NCI-H2081 (cell line): ENCODE measurements around the gene RDH5.

ENCODE experiments used
- DNase-seq, 2 experiments: peaks; one replicate each; lab custom pipeline; 2025; lab: John Stamatoyannopoulos, UW

Gene RDH5

GRCh38 chr12:55712700-55713415 lies 7.3 kb upstream of the RDH5 start:
- no peak for DNase-seq

- DNase-seq, result no peak
Observed at GRCh38 chr12:55713721-55714120, 6.5 kb upstream of the RDH5 start.

GRCh38 chr12:55715169-55715764 lies 4.9 kb upstream of the RDH5 start:
- no peak for DNase-seq

GRCh38 chr12:55715833-55716581 lies 4.2 kb upstream of the RDH5 start, which contains the start of gene BLOC1S1:
TSS of gene BLOC1S1 (plus strand) at chr12:55716046. CDS start at chr12:55716052, 6 bp downstream.
- peak; percentile 87 to 95 for DNase-seq

- no peak for DNase-seq
Observed at GRCh38 chr12:55716582-55716957, 3.6 kb upstream of the RDH5 start.

GRCh38 chr12:55717011-55718007 lies 2.9 kb upstream of the RDH5 start:
- DNase-seq, result peak in 1 of 2 experiments; percentile 27

- no peak for DNase-seq
Observed at GRCh38 chr12:55718015-55718414, 2.2 kb upstream of the RDH5 start.

- DNase-seq, result no peak
Observed at GRCh38 chr12:55718624-55719275, 1.4 kb upstream of the RDH5 start.

GRCh38 chr12:55719371-55719770 lies 822 bp upstream of the RDH5 start:
- DNase-seq, result no peak

GRCh38 chr12:55720894-55721444 lies 776 bp downstream of the RDH5 start:
- DNase-seq, result peak in 1 of 2 experiments; percentile 10

- DNase-seq, result no peak
Observed at GRCh38 chr12:55721601-55722213, 1.5 kb downstream of the RDH5 start.

- DNase-seq, result no peak
Observed at GRCh38 chr12:55722948-55723347, 2.8 kb downstream of the RDH5 start.

GRCh38 chr12:55723516-55724225 lies 3.5 kb downstream of the RDH5 start:
- DNase-seq, result no peak

- peak; percentile 33 to 47 for DNase-seq
Observed at GRCh38 chr12:55724226-55724939, 4.2 kb downstream of the RDH5 start.

- no peak for DNase-seq
Observed at GRCh38 chr12:55724940-55725309, 4.7 kb downstream of the RDH5 start.

- no peak for DNase-seq
Observed at GRCh38 chr12:55725556-55725955, 5.4 kb downstream of the RDH5 start.

GRCh38 chr12:55726971-55727370 lies 6.8 kb downstream of the RDH5 start:
- no peak for DNase-seq

GRCh38 chr12:55727643-55728185 lies 7.5 kb downstream of the RDH5 start:
- no peak for DNase-seq
